Mononuclear cell (primary cell): Measurements from ENCODE around the gene USP3. TPM values are rescaled to one million over a fixed set of nuclear protein-coding genes. Genes with fewer than 3 reads are reported as not detected.

Source experiments
- H3K27me3 ChIP-seq: 2 replicates; pipeline ENCODE4 v1.6.0; 2011; ENCODE audit warnings: low read length, control low read depth; ENCODE audit not compliant: insufficient read depth
- H3K4me1 ChIP-seq: 2 replicates; pipeline ENCODE4 v1.5.1; 2011; ENCODE audit warnings: mild to moderate bottlenecking, low read length, control low read depth; ENCODE audit not compliant: insufficient read depth
- H3K4me3 ChIP-seq: 2 replicates; pipeline ENCODE4 v1.5.1; 2011; ENCODE audit warnings: mild to moderate bottlenecking, low read length, moderate library complexity
- H3K9me3 ChIP-seq: 2 replicates; pipeline ENCODE4 v1.5.1; 2011; ENCODE audit warnings: low read depth, mild to moderate bottlenecking, control low read depth, low read length
- total RNA-seq: library from RNA; depleted of rRNA; stranded (reverse); fragments of >200 nt; gene quantifications from one replicate; pipeline ENCODE4 v1.2.3, GENCODE V29; 2012

The USP3 gene
- 408 TPM for total RNA-seq

- peak within 1 kb of the TSS; percentile 90 for H3K4me3 ChIP-seq
- H3K9me3 ChIP-seq = no peaks in the 10 kb centered on the region
- H3K27me3 ChIP-seq = no peaks in the 10 kb centered on the region
- peaks cover 81% of the 10 kb centered on the region for H3K4me1 ChIP-seq
Observed at GRCh38 chr15:63504247-63504978, at the start of gene USP3. Gene USP3, plus strand, starts transcription at chr15:63504593. Its CDS starts 147 bp downstream, at chr15:63504740.

GRCh38 chr15:63456258-63456657 is 48.1 kb upstream of the USP3 start:
- peaks cover 12% of the 10 kb centered on the region for H3K4me1 ChIP-seq
- H3K4me3 ChIP-seq = no peak overlapping the region
- no peaks in the 10 kb centered on the region for H3K9me3 ChIP-seq
- no peaks in the 10 kb centered on the region for H3K27me3 ChIP-seq

- no peaks in the 10 kb centered on the region for H3K9me3 ChIP-seq
- H3K4me3 ChIP-seq = no peak overlapping the region
- peaks cover 14% of the 10 kb centered on the region for H3K4me1 ChIP-seq
- no peaks in the 10 kb centered on the region for H3K27me3 ChIP-seq
Observed at GRCh38 chr15:63457379-63457778, 47.0 kb upstream of the USP3 start.

- H3K4me1 ChIP-seq = peaks cover 14% of the 10 kb centered on the region
- no peaks in the 10 kb centered on the region for H3K27me3 ChIP-seq
- no peak overlapping the region for H3K4me3 ChIP-seq
- H3K9me3 ChIP-seq = no peaks in the 10 kb centered on the region
Observed at GRCh38 chr15:63458026-63458425, 46.4 kb upstream of the USP3 start.

GRCh38 chr15:63458794-63459395 is 45.5 kb upstream of the USP3 start:
- Histone ChIP-seq H3K4me1 (peaks cover 14% of the 10 kb centered on the region), H3K4me3 (no peak overlapping the region), H3K27me3 (no peaks in the 10 kb centered on the region), H3K9me3 (no peaks in the 10 kb centered on the region)

GRCh38 chr15:63460210-63461155 is 43.9 kb upstream of the USP3 start:
- no peak overlapping the region for H3K4me3 ChIP-seq

GRCh38 chr15:63461230-63461985 is 43.0 kb upstream of the USP3 start:
- Histone ChIP-seq H3K9me3 (no peaks in the 10 kb centered on the region), H3K4me3 (no peak overlapping the region), H3K4me1 (peaks cover 7% of the 10 kb centered on the region), H3K27me3 (no peaks in the 10 kb centered on the region)

More at GRCh38 chr15:63460210-63461155, 43.9 kb upstream of the USP3 start:
- no peaks in the 10 kb centered on the region for H3K27me3 ChIP-seq
- H3K4me1 ChIP-seq = peaks cover 14% of the 10 kb centered on the region
- no peaks in the 10 kb centered on the region for H3K9me3 ChIP-seq

- H3K27me3 ChIP-seq = no peaks in the 10 kb centered on the region
- peaks cover 11% of the 10 kb centered on the region for H3K4me1 ChIP-seq
- no peak overlapping the region for H3K4me3 ChIP-seq
- no peaks in the 10 kb centered on the region for H3K9me3 ChIP-seq
Observed at GRCh38 chr15:63462088-63462487, 42.3 kb upstream of the USP3 start.

- Histone ChIP-seq H3K4me3 (no peak overlapping the region), H3K4me1 (peaks cover 11% of the 10 kb centered on the region), H3K9me3 (no peaks in the 10 kb centered on the region), H3K27me3 (no peaks in the 10 kb centered on the region)
Observed at GRCh38 chr15:63463036-63463435, 41.4 kb upstream of the USP3 start.

GRCh38 chr15:63463793-63464192 is 40.6 kb upstream of the USP3 start:
- no peaks in the 10 kb centered on the region for H3K27me3 ChIP-seq
- no peaks in the 10 kb centered on the region for H3K9me3 ChIP-seq
- H3K4me3 ChIP-seq = no peak overlapping the region
- peaks cover 11% of the 10 kb centered on the region for H3K4me1 ChIP-seq

GRCh38 chr15:63465104-63465503 is 39.3 kb upstream of the USP3 start:
- H3K4me3 ChIP-seq = no peak overlapping the region
- peaks cover 11% of the 10 kb centered on the region for H3K4me1 ChIP-seq
- H3K27me3 ChIP-seq = no peaks in the 10 kb centered on the region
- no peaks in the 10 kb centered on the region for H3K9me3 ChIP-seq

GRCh38 chr15:63466378-63467192 is 37.8 kb upstream of the USP3 start:
- Histone ChIP-seq H3K4me3 (no peak overlapping the region), H3K9me3 (no peaks in the 10 kb centered on the region), H3K4me1 (peaks cover 9% of the 10 kb centered on the region), H3K27me3 (no peaks in the 10 kb centered on the region)

GRCh38 chr15:63469190-63469589 is 35.2 kb upstream of the USP3 start:
- peaks cover 25% of the 10 kb centered on the region for H3K4me1 ChIP-seq
- no peak overlapping the region for H3K4me3 ChIP-seq
- H3K27me3 ChIP-seq = no peaks in the 10 kb centered on the region
- no peaks in the 10 kb centered on the region for H3K9me3 ChIP-seq

GRCh38 chr15:63469984-63470383 is 34.4 kb upstream of the USP3 start:
- H3K4me3 ChIP-seq = no peak overlapping the region
- peaks cover 33% of the 10 kb centered on the region for H3K4me1 ChIP-seq
- no peaks in the 10 kb centered on the region for H3K9me3 ChIP-seq
- no peaks in the 10 kb centered on the region for H3K27me3 ChIP-seq
